OCI-LY3 (cell line): ENCODE measurements around the gene DNAJC13.

Source experiments
- CTCF ChIP-seq: fragments of 200-600, 300-600 bp; sonication (generic); IDR thresholded peaks from 2 replicates; pipeline ENCODE4 v1.5.1; 2014; ENCODE audit warnings: antibody characterized with exemption, low read length, low read depth
- EZH2phosphoT487 ChIP-seq: fragments of 200-600 bp; shearing (Covaris generic); IDR thresholded peaks from 2 replicates; pipeline ENCODE4 v1.6.1; 2018; ENCODE audit warnings: antibody characterized with exemption, mixed run types, low read depth

- no peak for TF ChIP-seq CTCF
- no peak for TF ChIP-seq EZH2phosphoT487
Observed at GRCh38 chr3:132469326-132469725, 52.0 kb downstream of the DNAJC13 start.
